ENCODE data around the gene PAFAH2.

Gene PAFAH2

DNA sequence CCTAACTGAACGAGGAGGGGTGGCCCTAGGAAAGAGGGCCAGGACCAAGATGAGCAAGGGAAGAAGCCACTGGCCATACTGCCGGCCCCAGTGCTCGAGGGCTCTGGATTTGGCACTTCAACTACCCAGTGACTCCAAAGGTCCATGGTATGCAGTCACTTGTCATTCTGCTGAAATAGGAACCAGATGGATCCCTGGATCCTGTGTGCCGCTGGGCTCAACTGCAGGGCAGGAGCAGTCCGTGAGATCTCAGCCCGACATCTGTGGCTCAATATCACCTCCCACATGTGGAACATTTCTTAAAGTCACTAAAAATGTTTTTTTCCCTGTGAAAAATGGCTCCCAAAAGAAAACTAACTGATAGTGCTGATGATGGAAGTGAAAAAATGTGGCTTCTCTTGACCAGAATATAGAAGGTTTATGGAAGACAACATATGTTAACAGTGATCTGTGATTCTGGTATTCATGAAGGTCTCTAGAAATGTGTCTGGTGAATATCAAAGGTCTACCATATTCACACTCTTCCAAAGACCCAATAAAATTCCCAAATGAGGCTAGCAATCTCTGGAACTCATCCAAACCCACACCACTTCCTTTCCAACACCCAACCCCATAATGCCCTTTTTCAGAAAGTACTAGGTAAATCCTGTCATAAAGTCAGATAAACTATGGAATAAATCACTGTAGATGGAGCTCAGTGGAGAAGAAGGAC lies 24.1 kb downstream of the PAFAH2 start:
- Histone ChIP-seq H3K9me3 (replicated peaks; ENCODE audit: insufficient read depth, low read length) (no peaks in the 10 kb centered on the region), H3K79me2 (ENCODE audit: low read length) (no peaks in the 10 kb centered on the region), H3K4me1 (ENCODE audit: low read length) (no peaks in the 10 kb centered on the region), H3K9me2 (replicated peaks; ENCODE audit: insufficient read depth, low read length) (no peaks in the 10 kb centered on the region), H3K27me3 (replicated peaks; ENCODE audit: insufficient read depth, low read length) (no peaks in the 10 kb centered on the region), H3K27ac (ENCODE audit: low read length) (no peak overlapping the region), H3K36me3 (replicated peaks; ENCODE audit: insufficient read depth, low read length) (0 out of 2 replicates have a peak, but pooled peaks cover 2% of the 10 kb centered on the region), H2AFZ (ENCODE audit: low read length) (no peak overlapping the region), H3K4me2 (ENCODE audit: low read depth, low read length) (no peak overlapping the region), H3K9ac (ENCODE audit: low read length) (no peak overlapping the region), H3K4me3 (ENCODE audit: low read length) (no peak overlapping the region), H4K20me1 (ENCODE audit: insufficient read depth, low read length) (no peaks in the 10 kb centered on the region), H3F3A (ENCODE audit: insufficient read depth, low read length) (no peaks in the 10 kb centered on the region)
- TF ChIP-seq, protein P1, sequence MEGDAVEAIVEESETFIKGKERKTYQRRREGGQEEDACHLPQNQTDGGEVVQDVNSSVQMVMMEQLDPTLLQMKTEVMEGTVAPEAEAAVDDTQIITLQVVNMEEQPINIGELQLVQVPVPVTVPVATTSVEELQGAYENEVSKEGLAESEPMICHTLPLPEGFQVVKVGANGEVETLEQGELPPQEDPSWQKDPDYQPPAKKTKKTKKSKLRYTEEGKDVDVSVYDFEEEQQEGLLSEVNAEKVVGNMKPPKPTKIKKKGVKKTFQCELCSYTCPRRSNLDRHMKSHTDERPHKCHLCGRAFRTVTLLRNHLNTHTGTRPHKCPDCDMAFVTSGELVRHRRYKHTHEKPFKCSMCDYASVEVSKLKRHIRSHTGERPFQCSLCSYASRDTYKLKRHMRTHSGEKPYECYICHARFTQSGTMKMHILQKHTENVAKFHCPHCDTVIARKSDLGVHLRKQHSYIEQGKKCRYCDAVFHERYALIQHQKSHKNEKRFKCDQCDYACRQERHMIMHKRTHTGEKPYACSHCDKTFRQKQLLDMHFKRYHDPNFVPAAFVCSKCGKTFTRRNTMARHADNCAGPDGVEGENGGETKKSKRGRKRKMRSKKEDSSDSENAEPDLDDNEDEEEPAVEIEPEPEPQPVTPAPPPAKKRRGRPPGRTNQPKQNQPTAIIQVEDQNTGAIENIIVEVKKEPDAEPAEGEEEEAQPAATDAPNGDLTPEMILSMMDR (IDR thresholded peaks at IDR 0.05; ENCODE audit: low read length), result no peak
- TF ChIP-seq EZH2phosphoT487 (IDR thresholded peaks at IDR 0.05; ENCODE audit: low read length) (no peak), EZH2 (optimal IDR thresholded peaks at IDR 0.05; ENCODE audit: low read depth, low read length) (no peak)
- no peak for DNase-seq

DNA sequence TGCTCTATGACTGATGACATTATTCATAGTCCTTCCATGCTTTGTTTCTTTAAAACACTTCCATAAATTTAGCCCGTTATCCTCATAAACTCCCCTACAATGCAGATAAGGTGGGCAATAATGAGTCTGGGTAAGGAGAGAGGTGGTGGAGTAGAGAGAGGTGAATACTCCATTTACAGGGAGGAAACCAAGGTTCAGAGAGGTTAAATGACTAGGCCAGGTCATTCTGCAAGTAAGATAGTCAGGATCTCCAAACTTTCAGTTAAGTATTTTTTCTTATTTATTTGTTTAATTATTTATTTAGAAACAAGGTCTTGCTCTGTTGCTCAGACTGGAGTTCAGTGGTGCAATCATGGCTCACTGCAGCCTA lies 26.1 kb downstream of the PAFAH2 start:
- no peak overlapping the region for H2AFZ ChIP-seq (ENCODE audit: low read length)
- no peaks in the 10 kb centered on the region for H3F3A ChIP-seq (ENCODE audit: insufficient read depth, low read length)
- no peak overlapping the region for H3K9ac ChIP-seq (ENCODE audit: low read length)
- no peak for DNase-seq
- H3K9me2 ChIP-seq (replicated peaks; ENCODE audit: insufficient read depth, low read length), result no peaks in the 10 kb centered on the region
- H4K20me1 ChIP-seq (ENCODE audit: insufficient read depth, low read length), result no peaks in the 10 kb centered on the region
- 0 out of 2 replicates have a peak, but pooled peaks cover 2% of the 10 kb centered on the region for H3K36me3 ChIP-seq (replicated peaks; ENCODE audit: insufficient read depth, low read length)
- H3K4me3 ChIP-seq (ENCODE audit: low read length), result no peak overlapping the region
- no peak overlapping the region for H3K4me2 ChIP-seq (ENCODE audit: low read depth, low read length)
- no peaks in the 10 kb centered on the region for H3K79me2 ChIP-seq (ENCODE audit: low read length)
- H3K27me3 ChIP-seq (replicated peaks; ENCODE audit: insufficient read depth, low read length), result no peaks in the 10 kb centered on the region
- TF ChIP-seq EZH2 (optimal IDR thresholded peaks at IDR 0.05; ENCODE audit: low read depth, low read length), result no peak
- no peaks in the 10 kb centered on the region for H3K9me3 ChIP-seq (replicated peaks; ENCODE audit: insufficient read depth, low read length)
- H3K4me1 ChIP-seq (ENCODE audit: low read length), result no peaks in the 10 kb centered on the region
- H3K27ac ChIP-seq (ENCODE audit: low read length), result no peak overlapping the region

DNA sequence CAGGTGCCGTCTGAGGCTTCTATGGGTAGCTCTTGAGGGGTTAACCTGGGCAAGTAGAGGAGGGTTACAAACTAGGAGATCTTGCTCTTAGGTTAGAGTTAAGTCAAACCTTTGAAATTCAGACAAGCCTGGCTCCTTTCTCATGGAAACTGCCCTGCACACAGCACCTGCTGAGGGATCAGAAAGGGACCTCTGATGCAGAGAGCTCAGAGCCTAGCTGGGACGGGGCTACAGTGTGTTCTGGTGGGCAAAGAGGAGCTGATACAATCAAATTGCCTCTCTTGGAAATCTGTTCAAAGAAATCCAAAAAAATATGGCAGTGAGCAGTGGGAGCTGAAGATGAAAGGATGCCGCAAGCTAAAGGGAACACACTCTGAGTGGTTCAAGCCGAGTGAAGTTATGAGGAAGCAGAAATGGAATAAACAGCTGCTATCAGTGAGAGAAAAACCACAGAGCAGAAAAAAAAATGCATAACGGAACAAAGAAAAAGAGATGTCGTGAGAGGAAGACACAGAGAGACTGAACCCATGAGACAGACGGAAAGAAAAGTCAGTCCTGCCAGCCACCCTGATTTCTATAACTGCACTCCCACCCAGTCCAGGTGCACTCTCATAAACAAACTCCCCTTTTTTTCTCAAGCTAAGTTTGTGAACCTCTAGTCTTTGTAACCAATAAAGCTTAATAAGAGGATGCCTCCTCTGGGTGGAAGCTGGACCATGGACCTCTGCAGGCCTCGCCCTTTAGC lies 26.6 kb downstream of the PAFAH2 start:
- H2AFZ ChIP-seq (ENCODE audit: low read length), result no peak overlapping the region
- no peaks in the 10 kb centered on the region for H3K9me3 ChIP-seq (replicated peaks; ENCODE audit: insufficient read depth, low read length)
- no peak overlapping the region for H3K4me2 ChIP-seq (ENCODE audit: low read depth, low read length)

More for the DNA sequence above, 26.6 kb downstream of the PAFAH2 start:
- Histone ChIP-seq H3F3A (ENCODE audit: insufficient read depth, low read length) (no peaks in the 10 kb centered on the region), H3K79me2 (ENCODE audit: low read length) (no peaks in the 10 kb centered on the region), H3K27ac (ENCODE audit: low read length) (no peak overlapping the region), H3K4me1 (ENCODE audit: low read length) (no peaks in the 10 kb centered on the region), H3K9me2 (replicated peaks; ENCODE audit: insufficient read depth, low read length) (no peaks in the 10 kb centered on the region), H3K9ac (ENCODE audit: low read length) (no peak overlapping the region), H3K4me3 (ENCODE audit: low read length) (no peak overlapping the region), H4K20me1 (ENCODE audit: insufficient read depth, low read length) (no peaks in the 10 kb centered on the region), H3K36me3 (replicated peaks; ENCODE audit: insufficient read depth, low read length) (0 out of 2 replicates have a peak, but pooled peaks cover 2% of the 10 kb centered on the region), H3K27me3 (replicated peaks; ENCODE audit: insufficient read depth, low read length) (no peaks in the 10 kb centered on the region)
- no peak for TF ChIP-seq EZH2 (optimal IDR thresholded peaks at IDR 0.05; ENCODE audit: low read depth, low read length)
- TF ChIP-seq EZH2phosphoT487 (IDR thresholded peaks at IDR 0.05; ENCODE audit: low read length), result no peak
- TF ChIP-seq, protein P1 (IDR thresholded peaks at IDR 0.05; ENCODE audit: low read length), result no peak
- DNase-seq, result no peak
